Stimulated activated naive CD4-positive, alpha-beta T cell (primary cell): ENCODE measurements around the gene IGSF3.
"Not testable (repeated sequence)": the region's sequence is repeated elsewhere in the genome, so short reads cannot be mapped to it uniquely, and the experiment has no call there.

Source experiments
- DNase-seq, 6 experiments: peaks; one replicate each; lab custom pipeline; 2025; lab: John Stamatoyannopoulos, UW

IGSF3 gene

GRCh38 chr1:116629441-116629840 lies 38.1 kb downstream of the IGSF3 start:
- not testable (repeated sequence) for DNase-seq

- no peak for DNase-seq
Observed at GRCh38 chr1:116628448-116628847, 39.1 kb downstream of the IGSF3 start.

GRCh38 chr1:116627357-116627756 lies 40.2 kb downstream of the IGSF3 start:
- DNase-seq = not testable (repeated sequence)

GRCh38 chr1:116626915-116627314 lies 40.6 kb downstream of the IGSF3 start:
- DNase-seq = not testable (repeated sequence)

- DNase-seq = not testable (repeated sequence)
Observed at GRCh38 chr1:116625155-116625554, 42.4 kb downstream of the IGSF3 start.

- no peak for DNase-seq
Observed at GRCh38 chr1:116624040-116624439, 43.5 kb downstream of the IGSF3 start.

- DNase-seq = not testable (repeated sequence)
Observed at GRCh38 chr1:116622496-116622895, 45.0 kb downstream of the IGSF3 start.

GRCh38 chr1:116621756-116622155 lies 45.8 kb downstream of the IGSF3 start:
- not testable (repeated sequence) for DNase-seq

- not testable (repeated sequence) for DNase-seq
Observed at GRCh38 chr1:116620392-116620791, 47.1 kb downstream of the IGSF3 start.

- DNase-seq = not testable (repeated sequence)
Observed at GRCh38 chr1:116619106-116619505, 48.4 kb downstream of the IGSF3 start.

- DNase-seq = not testable (repeated sequence)
Observed at GRCh38 chr1:116617808-116618207, 49.7 kb downstream of the IGSF3 start.

- not testable (repeated sequence) for DNase-seq
Observed at GRCh38 chr1:116613825-116614224, 53.7 kb downstream of the IGSF3 start.

- not testable (repeated sequence) for DNase-seq
Observed at GRCh38 chr1:116609801-116610371, 57.6 kb downstream of the IGSF3 start.

- DNase-seq = not testable (repeated sequence)
Observed at GRCh38 chr1:116608841-116609240, 58.7 kb downstream of the IGSF3 start.

GRCh38 chr1:116608151-116608550 lies 59.4 kb downstream of the IGSF3 start:
- DNase-seq = not testable (repeated sequence)

- DNase-seq = not testable (repeated sequence)
Observed at GRCh38 chr1:116607463-116607862, 60.1 kb downstream of the IGSF3 start.

GRCh38 chr1:116606067-116606466 lies 61.5 kb downstream of the IGSF3 start:
- not testable (repeated sequence) for DNase-seq

GRCh38 chr1:116605315-116605714 lies 62.2 kb downstream of the IGSF3 start:
- DNase-seq = no peak

GRCh38 chr1:116604408-116604807 lies 63.1 kb downstream of the IGSF3 start:
- not testable (repeated sequence) for DNase-seq

GRCh38 chr1:116603646-116604045 lies 63.9 kb downstream of the IGSF3 start:
- DNase-seq = not testable (repeated sequence)

- DNase-seq = not testable (repeated sequence)
Observed at GRCh38 chr1:116599369-116599768, 68.2 kb downstream of the IGSF3 start.

- not testable (repeated sequence) for DNase-seq
Observed at GRCh38 chr1:116598420-116599036, 69.0 kb downstream of the IGSF3 start.

- DNase-seq = not testable (repeated sequence)
Observed at GRCh38 chr1:116597388-116597787, 70.1 kb downstream of the IGSF3 start.
